KOPT-K1 (cell line): ENCODE measurements around the gene MTNR1A.

ENCODE experiments used
- H3K27ac ChIP-seq: fragments of 200-600 bp; sonication (generic); 2 replicates; pipeline ENCODE4 v1.5.1; 2016; ENCODE audit warnings: antibody characterized with exemption, mild to moderate bottlenecking, low read depth, low read length; ENCODE audit not compliant: poor library complexity, severe bottlenecking
- H3K36me3 ChIP-seq: fragments of 200-600 bp; sonication (generic); 2 replicates; pipeline ENCODE4 v1.5.1; 2017; ENCODE audit warnings: antibody characterized with exemption, mild to moderate bottlenecking, low read length, moderate library complexity; ENCODE audit not compliant: insufficient read depth
- H3K9me3 ChIP-seq: fragments of 200-600 bp; sonication (generic); 2 replicates; pipeline ENCODE4 v1.5.1; 2017; ENCODE audit warnings: antibody characterized with exemption, low read length, mild to moderate bottlenecking; ENCODE audit not compliant: insufficient read depth, poor library complexity, severe bottlenecking

The MTNR1A gene

DNA sequence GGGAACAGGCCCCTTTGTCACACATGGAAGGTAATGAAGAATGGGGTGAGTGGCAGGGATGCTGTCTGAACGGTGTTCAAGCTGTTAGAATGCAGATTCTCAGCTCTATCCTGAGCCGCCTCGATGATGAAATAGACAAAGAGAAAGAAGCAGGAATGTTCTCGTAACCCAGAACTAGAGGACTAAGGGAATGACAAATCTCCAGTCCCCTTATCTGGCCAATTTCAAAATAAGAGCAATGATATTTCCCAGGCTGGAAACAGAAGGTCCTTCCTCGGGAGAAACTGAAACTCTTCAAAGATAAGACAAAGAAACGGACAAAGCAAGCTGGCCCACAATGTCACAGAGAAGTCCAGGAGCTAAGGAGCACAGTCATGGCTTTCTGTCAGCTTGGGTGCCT, 29.5 kb upstream of the MTNR1A start:
- H3K36me3 ChIP-seq: peaks cover 78% of the 10 kb centered on the region
- no peak overlapping the region for H3K27ac ChIP-seq
- peaks cover 8% of the 10 kb centered on the region for H3K9me3 ChIP-seq

DNA sequence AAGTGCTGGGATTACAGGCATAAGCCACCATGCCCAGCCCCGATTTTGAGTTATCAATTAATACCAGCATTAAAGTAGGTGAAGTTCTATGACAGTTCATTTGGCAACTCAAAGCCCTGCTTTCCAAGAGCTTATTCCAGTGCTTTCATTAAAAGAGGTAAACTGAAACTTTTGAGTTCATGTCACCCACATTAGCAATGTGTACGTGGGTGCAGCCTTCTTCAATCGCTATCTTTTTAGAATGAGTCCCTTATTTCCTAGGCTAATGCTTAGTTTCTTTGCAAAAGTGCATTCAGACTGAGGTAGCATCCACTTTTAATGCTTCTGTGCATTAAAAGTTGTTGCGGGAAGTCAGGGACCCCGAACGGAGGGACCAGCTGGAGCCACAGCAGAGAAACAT, 26.1 kb upstream of the MTNR1A start:
- Histone ChIP-seq H3K36me3 (peaks cover 44% of the 10 kb centered on the region), H3K9me3 (peaks cover 8% of the 10 kb centered on the region), H3K27ac (no peak overlapping the region)

DNA sequence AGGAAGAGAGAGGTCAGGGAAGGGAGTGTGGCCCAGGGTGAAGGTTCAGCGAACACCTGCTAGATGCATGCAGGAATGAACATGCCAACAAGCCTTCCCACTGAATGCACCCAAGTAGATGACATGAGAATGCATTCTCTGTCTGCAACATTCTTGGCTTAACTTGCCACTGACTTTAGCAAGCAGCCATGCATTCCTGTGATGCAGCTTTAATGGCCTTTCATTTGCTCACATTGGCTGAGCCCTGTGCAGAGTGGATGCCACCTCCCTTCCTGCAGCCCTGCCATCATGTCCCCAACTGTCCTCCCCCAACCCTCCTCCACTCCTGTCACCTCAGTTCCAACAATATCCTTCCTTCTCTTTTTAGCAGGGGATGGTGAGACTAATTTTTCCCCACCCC, 25.3 kb upstream of the MTNR1A start:
- no peak overlapping the region for H3K27ac ChIP-seq
- peaks cover 8% of the 10 kb centered on the region for H3K9me3 ChIP-seq
- peaks cover 37% of the 10 kb centered on the region for H3K36me3 ChIP-seq

DNA sequence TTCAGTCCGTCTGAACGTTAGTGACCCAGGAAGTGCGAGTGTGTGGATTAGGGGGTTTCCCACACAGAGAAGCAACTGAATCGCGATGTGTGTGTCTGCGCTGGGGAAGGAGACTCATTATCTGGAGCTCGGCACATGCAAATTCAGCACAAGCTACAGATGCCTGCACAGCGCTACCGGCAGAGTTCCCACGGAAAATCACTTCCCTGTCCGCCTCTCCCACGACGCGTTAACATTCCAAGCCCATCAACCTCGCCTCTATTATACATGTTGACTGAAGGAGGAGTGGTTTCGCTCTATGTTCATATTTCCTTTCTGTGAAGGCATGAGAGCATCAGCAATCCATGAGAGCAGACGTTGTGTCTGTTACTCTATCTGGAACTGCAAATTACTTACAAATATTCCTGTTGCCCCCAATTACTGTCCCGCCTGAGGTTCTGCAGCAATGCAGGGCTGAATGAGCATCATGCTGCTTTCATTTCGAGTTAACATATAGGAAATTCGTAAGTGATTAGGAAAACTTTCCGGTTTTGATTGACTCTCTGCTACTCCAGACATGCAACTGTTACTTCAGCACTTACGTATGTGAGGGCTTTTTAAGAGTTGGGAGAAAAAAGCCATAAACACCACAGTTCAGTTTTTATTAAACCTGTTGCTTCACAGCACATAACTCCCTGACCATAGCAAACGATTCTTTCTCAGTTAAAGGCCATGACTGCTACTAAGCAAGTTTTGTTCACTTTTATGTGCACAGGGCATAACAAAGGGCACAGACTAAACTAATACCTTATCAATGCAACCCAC, 15.0 kb upstream of the MTNR1A start:
- no peaks in the 10 kb centered on the region for H3K36me3 ChIP-seq
- H3K27ac ChIP-seq: no peak overlapping the region
- H3K9me3 ChIP-seq: no peaks in the 10 kb centered on the region

DNA sequence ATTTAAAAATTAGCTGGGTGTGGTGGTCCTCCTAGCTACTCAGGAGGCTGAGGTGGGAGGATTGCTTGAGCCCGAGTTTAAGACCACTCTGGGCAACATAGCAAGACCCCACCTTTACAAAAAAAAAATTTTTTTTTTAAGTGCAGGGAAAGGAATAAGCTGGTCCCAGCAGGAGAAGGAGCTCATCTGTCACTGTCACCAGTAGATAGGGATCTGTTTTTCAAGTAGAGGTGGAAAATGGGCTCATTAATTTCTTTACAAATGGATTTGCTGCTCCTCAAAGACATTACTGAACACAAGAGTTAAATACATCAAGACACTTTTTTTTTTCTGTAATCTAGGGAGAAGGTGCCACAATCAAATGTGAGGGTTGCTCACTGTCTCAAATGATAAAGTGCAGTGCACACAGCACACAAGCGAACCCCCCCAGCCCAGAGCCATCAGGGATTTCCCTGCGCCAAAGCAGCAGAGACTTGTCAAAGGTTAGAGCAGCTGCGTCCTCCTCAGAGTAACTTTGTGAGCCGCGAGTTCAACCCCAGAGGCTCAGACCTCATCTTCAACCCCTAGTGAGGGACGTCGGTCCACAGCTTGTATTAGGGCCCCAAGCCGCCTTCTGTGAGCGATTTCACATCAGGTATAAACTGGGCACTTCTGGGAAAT, 14.3 kb upstream of the MTNR1A start:
- no peaks in the 10 kb centered on the region for H3K9me3 ChIP-seq
- H3K27ac ChIP-seq: no peak overlapping the region
- H3K36me3 ChIP-seq: no peaks in the 10 kb centered on the region

DNA sequence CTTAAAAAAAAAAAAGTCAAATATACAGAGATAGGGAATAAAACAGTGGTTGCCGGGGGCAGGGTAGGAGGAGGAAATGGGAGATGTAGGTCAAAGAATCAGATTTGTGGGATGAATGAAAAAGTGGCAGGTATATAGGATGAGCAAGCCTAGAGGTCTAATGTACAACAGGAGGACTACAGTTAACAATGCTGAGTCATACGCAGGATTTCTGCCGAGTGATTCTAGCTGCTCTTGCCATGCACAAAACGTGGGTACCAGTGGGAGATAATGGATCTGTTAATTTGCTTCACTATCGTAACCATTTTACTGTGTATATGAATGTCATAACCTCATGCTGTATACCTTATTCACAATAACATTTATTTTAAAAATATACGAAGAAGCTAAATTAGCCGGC, 10.7 kb upstream of the MTNR1A start:
- no peaks in the 10 kb centered on the region for H3K9me3 ChIP-seq
- no peaks in the 10 kb centered on the region for H3K36me3 ChIP-seq
- no peak overlapping the region for H3K27ac ChIP-seq

DNA sequence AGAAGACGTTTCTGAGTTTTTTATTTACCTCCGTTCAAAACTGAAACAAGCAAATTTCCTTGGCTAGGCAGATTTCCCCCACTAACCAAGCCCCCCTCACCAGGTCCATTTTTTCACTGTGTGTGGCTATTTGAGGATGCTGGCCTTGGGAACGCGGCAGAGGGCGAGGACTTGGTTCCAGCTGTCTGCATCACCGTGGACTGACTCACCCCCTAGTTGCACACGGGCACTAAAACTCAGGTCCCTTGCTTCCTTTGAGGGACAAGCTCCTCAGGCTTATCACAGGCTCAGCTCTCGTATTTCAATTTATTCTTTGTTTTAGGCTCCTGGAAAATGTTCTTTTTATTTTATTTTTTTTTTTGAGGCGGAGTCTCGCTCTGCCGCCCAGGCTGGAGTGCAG, 8.4 kb upstream of the MTNR1A start:
- no peak overlapping the region for H3K27ac ChIP-seq
- H3K9me3 ChIP-seq: no peaks in the 10 kb centered on the region
- H3K36me3 ChIP-seq: no peaks in the 10 kb centered on the region

DNA sequence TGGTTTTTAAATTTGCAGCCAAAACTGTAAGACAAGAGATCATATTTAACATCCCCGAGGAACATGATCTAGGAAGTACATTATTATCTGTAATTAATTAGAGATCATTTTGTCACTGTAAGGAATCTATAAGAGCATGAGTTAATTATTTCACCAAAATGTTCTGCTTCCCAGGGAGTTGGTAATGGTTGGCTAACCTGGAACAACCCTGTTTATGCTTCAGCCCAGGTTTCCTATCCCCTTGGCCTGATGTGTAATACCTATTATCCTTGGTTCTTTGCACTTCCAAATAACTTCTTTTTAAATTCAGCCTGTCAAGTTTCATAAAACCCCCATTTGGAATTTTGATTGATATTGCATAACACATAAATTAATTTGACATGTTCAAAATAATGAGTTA, 6.4 kb upstream of the MTNR1A start:
- no peaks in the 10 kb centered on the region for H3K36me3 ChIP-seq
- H3K27ac ChIP-seq: no peak overlapping the region
- H3K9me3 ChIP-seq: no peaks in the 10 kb centered on the region

DNA sequence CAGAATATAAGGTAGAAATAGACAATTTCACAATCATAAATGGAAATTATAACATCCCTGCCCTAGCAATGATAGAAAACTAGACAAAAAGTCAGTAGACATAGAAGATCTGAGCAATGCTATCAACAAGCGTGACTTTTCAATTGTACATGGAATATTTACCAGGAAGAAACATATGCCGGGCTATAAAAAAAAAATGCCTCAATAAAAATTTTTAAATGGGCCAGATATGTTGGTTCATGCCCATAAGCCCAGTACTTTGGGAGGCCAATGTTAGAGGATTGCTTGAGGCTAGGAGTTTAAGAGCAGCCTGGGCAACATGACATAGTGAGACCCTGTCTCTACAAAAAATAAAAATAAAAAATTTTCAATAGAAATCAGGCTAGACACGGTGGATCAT, 5.3 kb upstream of the MTNR1A start:
- H3K36me3 ChIP-seq: no peaks in the 10 kb centered on the region
- H3K27ac ChIP-seq: no peak overlapping the region
- no peaks in the 10 kb centered on the region for H3K9me3 ChIP-seq

DNA sequence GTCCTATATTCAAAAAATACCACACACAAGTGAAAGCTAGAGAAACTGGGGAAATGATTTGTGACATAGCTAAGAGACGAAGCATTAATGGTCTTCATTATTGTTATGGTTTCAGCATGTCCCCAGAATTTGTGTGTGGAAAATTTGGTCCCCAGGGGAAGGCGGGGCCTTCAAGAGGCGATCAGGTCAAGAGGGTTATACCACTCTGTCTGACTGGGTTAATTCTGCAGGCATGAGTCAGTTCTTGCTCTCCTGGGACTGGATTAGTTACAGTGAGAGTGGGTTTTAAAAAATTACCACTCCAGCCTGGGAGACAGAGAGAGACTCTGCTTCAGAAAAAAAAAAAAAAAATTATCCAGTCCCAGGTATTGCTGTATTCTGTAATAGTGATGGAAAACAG, 2.1 kb upstream of the MTNR1A start:
- Histone ChIP-seq H3K36me3 (no peaks in the 10 kb centered on the region), H3K9me3 (no peaks in the 10 kb centered on the region), H3K27ac (no peak overlapping the region)

DNA sequence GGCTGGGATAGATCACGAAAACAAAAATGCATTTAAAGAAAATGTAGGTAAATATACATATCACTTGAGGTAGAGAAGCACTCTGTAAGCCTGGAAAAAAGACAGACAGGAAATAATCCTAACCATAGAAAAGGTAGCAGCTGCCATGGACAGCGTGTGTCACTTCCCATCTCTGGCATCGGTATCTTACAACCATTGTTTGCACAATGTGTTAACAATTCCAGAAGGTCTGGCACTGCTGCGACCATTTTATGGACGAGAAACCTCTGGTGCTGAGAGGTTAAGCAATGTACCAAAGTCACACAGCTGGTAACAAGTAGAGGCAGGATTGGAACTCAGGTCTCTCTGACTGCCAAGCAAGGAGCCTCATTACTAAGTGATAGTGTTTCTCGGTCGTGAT, 1.7 kb upstream of the MTNR1A start:
- H3K9me3 ChIP-seq: no peaks in the 10 kb centered on the region
- no peaks in the 10 kb centered on the region for H3K36me3 ChIP-seq
- H3K27ac ChIP-seq: no peak overlapping the region

DNA sequence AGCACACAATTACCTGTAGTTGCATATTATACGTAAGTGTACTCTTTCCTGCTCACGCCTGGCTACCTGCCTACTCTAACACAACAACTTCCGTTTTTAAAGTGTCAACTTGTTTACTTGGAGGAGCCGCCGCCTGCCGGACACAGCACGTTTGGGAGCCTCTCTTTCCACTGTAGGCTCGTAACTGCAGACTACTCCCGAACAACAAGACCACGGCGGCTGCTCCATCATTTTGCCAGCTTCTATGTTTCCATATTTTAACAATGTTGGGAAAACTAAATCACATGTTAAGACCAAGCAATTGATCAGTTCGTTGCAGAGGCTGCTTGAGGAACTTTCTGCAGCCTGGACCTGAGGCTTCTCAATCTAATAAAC, 841 bp downstream of the MTNR1A start:
- Histone ChIP-seq H3K36me3 (no peaks in the 10 kb centered on the region), H3K27ac (no peak overlapping the region), H3K9me3 (no peaks in the 10 kb centered on the region)

DNA sequence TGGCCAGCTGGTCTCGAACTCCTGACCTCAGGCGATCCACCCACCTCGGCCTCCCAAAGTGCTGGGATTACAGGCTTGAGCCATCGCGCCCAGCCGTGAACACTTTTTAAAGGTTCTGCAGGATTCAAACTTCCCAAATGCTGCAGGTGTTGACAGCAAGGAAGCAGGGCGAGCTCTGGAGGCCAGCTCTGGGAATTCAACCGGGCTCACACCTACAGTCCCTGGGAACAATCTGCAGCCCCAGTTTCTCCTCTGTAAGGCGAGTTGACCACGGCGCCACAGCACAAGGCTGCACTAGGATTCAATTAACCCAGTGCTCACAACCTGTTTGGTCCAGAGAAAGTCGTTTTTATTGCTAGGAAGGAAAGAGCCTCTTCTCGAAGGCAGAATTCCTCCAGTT, 1.6 kb downstream of the MTNR1A start:
- H3K27ac ChIP-seq: no peak overlapping the region
- no peaks in the 10 kb centered on the region for H3K9me3 ChIP-seq
- H3K36me3 ChIP-seq: no peaks in the 10 kb centered on the region

DNA sequence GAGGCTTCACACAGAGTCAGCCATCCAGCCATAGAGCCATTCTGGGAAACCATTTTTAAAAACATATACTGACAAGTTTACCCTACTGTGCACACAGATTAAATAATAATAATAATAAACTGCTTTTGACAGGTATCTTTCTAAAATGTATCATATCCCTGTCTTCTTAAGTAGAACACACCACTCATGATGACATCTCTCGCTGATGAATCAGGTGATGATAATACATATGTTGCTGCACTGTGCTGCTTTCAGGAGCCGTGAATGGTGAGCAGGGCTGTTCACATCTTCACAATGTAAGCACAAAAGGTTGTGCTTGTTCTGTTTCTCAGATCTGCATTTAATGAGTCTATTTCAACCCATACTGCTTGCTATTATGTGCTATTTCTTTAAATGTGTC, 3.5 kb downstream of the MTNR1A start:
- Histone ChIP-seq H3K9me3 (peaks cover 9% of the 10 kb centered on the region), H3K27ac (no peak overlapping the region), H3K36me3 (no peaks in the 10 kb centered on the region)

DNA sequence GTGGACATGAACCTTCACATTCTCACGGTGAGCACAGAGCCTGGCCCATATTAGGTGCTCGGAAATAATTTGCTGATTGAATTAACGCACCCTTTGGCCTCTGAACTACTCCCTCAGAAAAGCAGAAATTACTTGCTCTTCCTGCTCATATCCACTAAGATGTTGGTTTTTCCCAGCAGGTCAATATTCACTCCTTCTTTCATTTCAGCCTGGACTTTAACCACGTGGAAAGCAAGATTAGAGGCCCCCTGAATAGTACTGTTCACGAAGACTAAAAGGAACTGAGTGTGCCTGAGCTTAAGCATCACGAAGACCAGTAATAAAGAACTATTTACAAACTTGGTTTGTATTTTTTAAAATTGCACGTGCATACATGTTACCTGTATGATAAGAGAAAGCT, 9.9 kb downstream of the MTNR1A start:
- Histone ChIP-seq H3K36me3 (no peaks in the 10 kb centered on the region), H3K27ac (no peak overlapping the region), H3K9me3 (peaks cover 30% of the 10 kb centered on the region)

DNA sequence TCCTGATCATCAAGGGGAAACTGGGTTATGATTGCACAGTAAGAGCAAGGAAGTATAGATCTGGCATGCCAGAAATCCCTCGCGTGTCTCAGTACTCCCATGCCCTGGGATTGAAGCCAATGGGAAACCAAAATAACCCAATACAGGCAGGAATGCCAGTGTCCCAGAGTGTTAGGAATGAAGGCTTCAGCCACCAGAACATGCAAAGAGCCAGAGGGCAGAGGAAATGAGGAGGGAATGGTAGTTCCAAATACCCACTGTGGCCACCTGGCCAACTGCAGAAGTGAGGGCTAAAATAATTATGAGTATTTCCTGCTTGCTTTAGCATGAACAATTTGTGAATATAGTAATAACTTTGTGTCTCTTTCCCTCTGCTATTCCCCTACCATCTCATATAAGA, 12.2 kb downstream of the MTNR1A start:
- peaks cover 45% of the 10 kb centered on the region for H3K9me3 ChIP-seq

More for the DNA sequence above, 12.2 kb downstream of the MTNR1A start:
- H3K27ac ChIP-seq: no peak overlapping the region
- H3K36me3 ChIP-seq: no peaks in the 10 kb centered on the region
